Small intestine (tissue), 7 donors: Measurements from ENCODE around the gene PHYHIPL. TPM values are rescaled to one million over a fixed set of nuclear protein-coding genes. Genes with fewer than 3 reads are reported as not detected.
"Not testable (repeated sequence)": the region's sequence is repeated elsewhere in the genome, so short reads cannot be mapped to it uniquely, and the experiment has no call there.

ENCODE experiments used
- DNase-seq, 2 donors: peaks; one replicate each; pipeline versions ENCODE4 v3.0.0 to v3.0.0-alpha.2; 2013
- FAIRE-seq: peaks from 2 replicates; lab custom pipeline; 2012; peaks lifted over from hg19 to GRCh38; lab: Jason Lieb, UNC
- H3K27ac ChIP-seq, 3 donors: one replicate each; pipeline ENCODE4 v1.5.1; 2013; ENCODE audit warnings: low read length in 2 of 3, mild to moderate bottlenecking in 2 of 3, control low read depth in 1 of 3, inconsistent platforms in 1 of 3, low read depth in 1 of 3, moderate library complexity in 1 of 3
- H3K27me3 ChIP-seq, 3 donors: one replicate each; pipeline ENCODE4 v1.6.1; 2013; ENCODE audit warnings: low read length in 3 of 3, inconsistent platforms in 1 of 3; ENCODE audit not compliant: control insufficient read depth in 3 of 3, insufficient read depth in 3 of 3
- H3K36me3 ChIP-seq, 3 donors: one replicate each; pipeline ENCODE4 v1.6.1; 2013; ENCODE audit warnings: low read length in 3 of 3, inconsistent platforms in 1 of 3, low read depth in 1 of 3, mild to moderate bottlenecking in 1 of 3, moderate library complexity in 1 of 3; ENCODE audit not compliant: control insufficient read depth in 3 of 3, insufficient read depth in 2 of 3
- H3K4me1 ChIP-seq, 3 donors: one replicate each; pipeline ENCODE4 v1.6.1; 2013; ENCODE audit warnings: low read length in 2 of 3, inconsistent platforms in 1 of 3, low read depth in 1 of 3, mild to moderate bottlenecking in 1 of 3, moderate library complexity in 1 of 3; ENCODE audit not compliant: control insufficient read depth in 3 of 3, insufficient read depth in 2 of 3
- H3K4me3 ChIP-seq, 3 donors: one replicate each; pipeline ENCODE4 v1.5.1; 2013; ENCODE audit warnings: low read length in 3 of 3, control low read depth in 1 of 3, inconsistent platforms in 1 of 3, low read depth in 1 of 3, mild to moderate bottlenecking in 1 of 3, moderate library complexity in 1 of 3
- H3K9me3 ChIP-seq, 2 donors: one replicate each; pipeline ENCODE4 v1.6.1; 2013; ENCODE audit warnings: low read depth in 1 of 2, low read length in 1 of 2; ENCODE audit not compliant: control insufficient read depth in 2 of 2, insufficient read depth in 1 of 2
- WGBS, 3 donors: extraction: QIAGEN DNeasy Blood & Tissue Kit; methylation state at CpG; one replicate each; pipeline ENCODE4 v1.1.7; 2013; 5-methylcytosine and 5-hydroxymethylcytosine counted together
- polyA plus RNA-seq, 4 donors: library from polyadenylated mRNA; stranded (reverse) in 3 of 4; unstranded in 1 of 4; fragments of 200-250 nt in 3 of 4; fragments of 120-200 nt in 1 of 4; gene quantifications; one replicate each; pipeline versions ENCODE4 v1.2.1 to v1.2.3, GENCODE V29; 2013
- donor health status: healthy with polysubstance abuse.
- donor health status: control.
- donor health status: control.
- donor health status: Bipolar disorder and iron deficiency.
- donor health status: healthy.

PHYHIPL gene
- polyA plus RNA-seq, 4 donors = 7.0 to 19.7 (median 15.1) TPM

- H3K4me1 ChIP-seq = no peaks in the 10 kb centered on the region
- H3K27ac ChIP-seq = no peak overlapping the region
- DNase-seq = no peak
- peaks cover 0 to 5% of the 10 kb centered on the region in 2 donors for H3K9me3 ChIP-seq
- peaks cover 0 to 2% (median 0%) of the 10 kb centered on the region in 3 donors for H3K36me3 ChIP-seq
- FAIRE-seq = no peak
- 81 to 85% (median 82%) methylated on average over 3 of the region's 3 CpGs for WGBS, 3 donors
- H3K4me3 ChIP-seq = no peak overlapping the region
- no peaks in the 10 kb centered on the region for H3K27me3 ChIP-seq
Observed at GRCh38 chr10:59234194-59234593, 57.8 kb downstream of the PHYHIPL start.

- no peaks in the 10 kb centered on the region for H3K27me3 ChIP-seq
- peak; percentile 13 to 45 for DNase-seq
- peak; percentile 77 for FAIRE-seq
- H3K9me3 ChIP-seq = peaks cover 0 to 6% of the 10 kb centered on the region in 2 donors
- H3K27ac ChIP-seq = no peak overlapping the region
- H3K36me3 ChIP-seq = peaks cover 0 to 2% (median 0%) of the 10 kb centered on the region in 3 donors
- H3K4me1 ChIP-seq = no peaks in the 10 kb centered on the region
- no peak overlapping the region for H3K4me3 ChIP-seq
Observed at GRCh38 chr10:59234816-59235429, 58.5 kb downstream of the PHYHIPL start.

GRCh38 chr10:59236064-59236697 lies 59.7 kb downstream of the PHYHIPL start:
- DNase-seq (no peak), FAIRE-seq (no peak)
- H3K4me3 ChIP-seq = no peak overlapping the region
- WGBS, 3 donors = 81 to 93% (median 83%) methylated on average over 4 of the region's 4 CpGs
- H3K27me3 ChIP-seq = no peaks in the 10 kb centered on the region
- H3K27ac ChIP-seq = no peak overlapping the region
- peaks cover 0 to 6% of the 10 kb centered on the region in 2 donors for H3K9me3 ChIP-seq
- H3K4me1 ChIP-seq = no peaks in the 10 kb centered on the region
- H3K36me3 ChIP-seq = no peaks in the 10 kb centered on the region

- Histone ChIP-seq H3K27ac (no peak overlapping the region), H3K36me3 (peaks cover 0 to 7% (median 0%) of the 10 kb centered on the region in 3 donors), H3K4me3 (no peak overlapping the region), H3K4me1 (no peaks in the 10 kb centered on the region), H3K27me3 (no peaks in the 10 kb centered on the region), H3K9me3 (peaks cover 0 to 6% of the 10 kb centered on the region in 2 donors)
- FAIRE-seq (no peak), DNase-seq (no peak)
Observed at GRCh38 chr10:59237775-59238174, 61.3 kb downstream of the PHYHIPL start.

- FAIRE-seq, H3K4me1 ChIP-seq, DNase-seq, H3K4me3 ChIP-seq, H3K36me3 ChIP-seq, H3K9me3 ChIP-seq, H3K27ac ChIP-seq, H3K27me3 ChIP-seq: not testable (repeated sequence)
- 67 to 73% (median 71%) methylated on average over 2 of the region's 2 CpGs for WGBS, 3 donors
Observed at GRCh38 chr10:59239108-59239507, 62.7 kb downstream of the PHYHIPL start.

GRCh38 chr10:59240582-59241183 lies 64.2 kb downstream of the PHYHIPL start:
- DNase-seq (peak; percentile 32 to 53), FAIRE-seq (peak; percentile 90)
- WGBS, 3 donors = 53 to 80% (median 60%) methylated on average over 2 of the region's 2 CpGs

GRCh38 chr10:59242057-59242456 lies 65.6 kb downstream of the PHYHIPL start:
- Histone ChIP-seq H3K4me1 (no peaks in the 10 kb centered on the region), H3K27ac (no peak overlapping the region), H3K27me3 (no peaks in the 10 kb centered on the region), H3K9me3 (peaks cover 0 to 6% of the 10 kb centered on the region in 2 donors), H3K4me3 (no peak overlapping the region), H3K36me3 (peaks cover 0 to 7% (median 3%) of the 10 kb centered on the region in 3 donors)
- WGBS, 3 donors = 90 to 97% (median 94%) methylated on average over 1 of the region's 1 CpG
- FAIRE-seq = no peak
- DNase-seq = no peak

More at GRCh38 chr10:59240582-59241183, 64.2 kb downstream of the PHYHIPL start:
- no peak overlapping the region for H3K4me3 ChIP-seq
- H3K36me3 ChIP-seq = peaks cover 0 to 7% (median 3%) of the 10 kb centered on the region in 3 donors
- no peaks in the 10 kb centered on the region for H3K27me3 ChIP-seq
- H3K9me3 ChIP-seq = peaks cover 0 to 6% of the 10 kb centered on the region in 2 donors
- H3K4me1 ChIP-seq = no peaks in the 10 kb centered on the region
- no peak overlapping the region for H3K27ac ChIP-seq

- peaks cover 0 to 7% (median 3%) of the 10 kb centered on the region in 3 donors for H3K36me3 ChIP-seq
- no peak overlapping the region for H3K27ac ChIP-seq
- H3K4me1 ChIP-seq = no peaks in the 10 kb centered on the region
- DNase-seq = no peak
- FAIRE-seq = no peak
- WGBS, 3 donors = 92 to 97% (median 95%) methylated on average over 3 of the region's 3 CpGs
- no peak overlapping the region for H3K4me3 ChIP-seq
- H3K9me3 ChIP-seq = peaks cover 0 to 6% of the 10 kb centered on the region in 2 donors
- no peaks in the 10 kb centered on the region for H3K27me3 ChIP-seq
Observed at GRCh38 chr10:59242991-59243390, 66.5 kb downstream of the PHYHIPL start.
